ENCODE results near the gene ZNF277.

The ZNF277 gene

GRCh38 chr7:112213735-112214134 is 7.2 kb downstream of the ZNF277 start:
- peaks cover 2% of the 10 kb centered on the region for H3K4me1 Mint-ChIP-seq (ENCODE audit: low read depth)
- no peaks in the 10 kb centered on the region for H3K9me3 Mint-ChIP-seq
- no peaks in the 10 kb centered on the region for H3K36me3 Mint-ChIP-seq (ENCODE audit: low read depth)
- no peak overlapping the region for H3K27ac Mint-ChIP-seq
- no peaks in the 10 kb centered on the region for H3K27me3 Mint-ChIP-seq (ENCODE audit: low read depth)
- no peak overlapping the region for H3K4me3 Mint-ChIP-seq

GRCh38 chr7:112214268-112214667 is 7.8 kb downstream of the ZNF277 start:
- Mint-ChIP-seq H3K27ac (no peak overlapping the region), H3K9me3 (no peaks in the 10 kb centered on the region), H3K4me1 (ENCODE audit: low read depth) (peaks cover 2% of the 10 kb centered on the region), H3K36me3 (ENCODE audit: low read depth) (no peaks in the 10 kb centered on the region), H3K4me3 (no peak overlapping the region), H3K27me3 (ENCODE audit: low read depth) (no peaks in the 10 kb centered on the region)

DNA sequence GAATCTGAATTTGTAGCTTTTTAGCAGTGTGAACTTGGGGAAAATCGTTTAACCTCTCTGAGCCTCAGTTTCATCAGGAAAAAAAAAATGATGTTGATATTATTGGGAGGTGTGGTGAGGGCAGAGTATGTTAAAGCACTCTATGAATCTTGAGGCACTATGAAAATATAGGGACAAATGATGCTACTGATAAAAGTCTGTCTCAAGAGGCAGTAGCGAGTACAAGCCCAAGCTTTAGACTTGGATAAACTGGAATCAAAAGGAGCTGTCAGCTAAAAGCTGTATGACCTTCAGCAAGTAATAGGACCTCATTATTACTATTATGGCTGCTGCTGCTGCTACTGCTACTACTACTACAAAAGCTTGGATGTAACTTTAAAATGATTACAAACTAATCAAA is 8.4 kb downstream of the ZNF277 start:
- H3K4me1 Mint-ChIP-seq (ENCODE audit: low read depth) = peaks cover 2% of the 10 kb centered on the region
- H3K4me3 Mint-ChIP-seq = no peak overlapping the region
- H3K36me3 Mint-ChIP-seq (ENCODE audit: low read depth) = no peaks in the 10 kb centered on the region
- H3K27ac Mint-ChIP-seq = no peak overlapping the region
- no peaks in the 10 kb centered on the region for H3K27me3 Mint-ChIP-seq (ENCODE audit: low read depth)
- peaks cover under 1% of the 10 kb centered on the region for H3K9me3 Mint-ChIP-seq

DNA sequence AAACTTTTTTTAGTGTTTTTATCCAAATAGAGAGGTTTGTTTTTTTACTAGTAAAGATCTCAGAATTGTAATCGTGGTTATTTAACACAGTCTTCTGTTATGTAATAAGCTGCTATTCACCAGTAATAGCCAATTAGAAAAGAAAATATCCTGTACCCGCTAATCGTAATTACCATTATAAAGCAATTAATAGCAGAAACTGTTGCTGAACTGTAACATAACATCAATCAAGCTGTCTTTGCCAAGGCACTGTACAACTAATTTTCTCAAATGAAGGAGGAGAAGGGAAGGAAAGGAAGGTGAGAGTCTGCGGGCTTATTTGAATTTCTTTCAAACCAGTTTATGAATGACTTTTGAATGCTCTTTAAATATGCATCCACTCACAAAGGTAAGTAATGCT is 9.3 kb downstream of the ZNF277 start:
- peaks cover 2% of the 10 kb centered on the region for H3K4me1 Mint-ChIP-seq (ENCODE audit: low read depth)
- H3K27me3 Mint-ChIP-seq (ENCODE audit: low read depth) = no peaks in the 10 kb centered on the region
- peaks cover 3% of the 10 kb centered on the region for H3K9me3 Mint-ChIP-seq
- H3K36me3 Mint-ChIP-seq (ENCODE audit: low read depth) = peaks cover under 1% of the 10 kb centered on the region
- no peak overlapping the region for H3K4me3 Mint-ChIP-seq
- H3K27ac Mint-ChIP-seq = no peak overlapping the region

- H3K36me3 Mint-ChIP-seq (ENCODE audit: low read depth) = peaks cover 4% of the 10 kb centered on the region
- no peak overlapping the region for H3K27ac Mint-ChIP-seq
- H3K9me3 Mint-ChIP-seq = peaks cover 3% of the 10 kb centered on the region
- no peak overlapping the region for H3K4me3 Mint-ChIP-seq
- no peaks in the 10 kb centered on the region for H3K27me3 Mint-ChIP-seq (ENCODE audit: low read depth)
- H3K4me1 Mint-ChIP-seq (ENCODE audit: low read depth) = no peaks in the 10 kb centered on the region
Observed at GRCh38 chr7:112220877-112221434, 14.5 kb downstream of the ZNF277 start.

GRCh38 chr7:112223310-112223709 is 16.8 kb downstream of the ZNF277 start:
- peaks cover 4% of the 10 kb centered on the region for H3K36me3 Mint-ChIP-seq (ENCODE audit: low read depth)
- H3K4me3 Mint-ChIP-seq = no peak overlapping the region
- peaks cover 3% of the 10 kb centered on the region for H3K9me3 Mint-ChIP-seq
- no peaks in the 10 kb centered on the region for H3K4me1 Mint-ChIP-seq (ENCODE audit: low read depth)
- no peak overlapping the region for H3K27ac Mint-ChIP-seq
- no peaks in the 10 kb centered on the region for H3K27me3 Mint-ChIP-seq (ENCODE audit: low read depth)

DNA sequence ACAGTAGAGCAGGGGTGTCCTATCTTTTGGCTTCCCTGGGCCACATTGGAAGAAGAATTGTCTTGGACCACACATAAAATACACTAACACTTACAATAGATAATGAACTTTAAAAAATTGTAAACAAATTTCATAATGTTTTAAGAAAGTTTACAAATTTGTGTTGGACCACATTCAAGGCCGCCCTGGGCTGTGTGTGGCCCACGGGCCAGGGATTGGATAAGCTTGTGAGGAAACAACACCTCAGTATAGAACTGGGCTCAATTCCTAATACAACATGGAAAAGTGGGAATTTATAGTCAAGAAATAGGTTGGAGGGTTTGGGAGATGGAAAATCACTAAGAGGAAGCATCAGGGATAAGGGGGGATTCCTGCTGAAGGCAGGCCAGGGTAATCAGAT is 17.7 kb downstream of the ZNF277 start:
- Mint-ChIP-seq H3K4me1 (ENCODE audit: low read depth) (no peaks in the 10 kb centered on the region), H3K36me3 (ENCODE audit: low read depth) (peaks cover 4% of the 10 kb centered on the region), H3K4me3 (no peak overlapping the region), H3K27me3 (ENCODE audit: low read depth) (no peaks in the 10 kb centered on the region), H3K27ac (no peak overlapping the region), H3K9me3 (peaks cover 3% of the 10 kb centered on the region)

DNA sequence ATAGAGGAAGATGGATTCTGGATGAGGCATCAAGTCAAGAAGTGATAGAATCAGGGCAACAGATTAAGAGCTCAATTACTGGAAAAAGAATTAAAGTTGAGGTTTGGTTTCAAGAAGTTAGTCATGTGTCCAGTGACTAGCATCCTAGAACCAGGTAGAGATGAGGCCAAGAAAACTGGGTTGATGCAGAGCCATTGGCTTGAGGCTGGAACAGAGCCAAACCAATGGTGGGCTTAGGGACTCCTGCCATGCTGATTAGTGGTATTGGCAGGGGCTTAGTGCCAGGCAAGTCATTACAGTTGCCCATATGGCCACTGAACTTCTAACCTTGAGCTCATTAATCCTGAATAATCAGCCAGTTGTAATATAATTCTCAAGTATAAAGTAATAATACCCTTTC is 18.5 kb downstream of the ZNF277 start:
- H3K27ac Mint-ChIP-seq = no peak overlapping the region

GRCh38 chr7:112226701-112227276 is 20.3 kb downstream of the ZNF277 start:
- no peaks in the 10 kb centered on the region for H3K27me3 Mint-ChIP-seq (ENCODE audit: low read depth)
- H3K27ac Mint-ChIP-seq = no peak overlapping the region
- no peaks in the 10 kb centered on the region for H3K4me1 Mint-ChIP-seq (ENCODE audit: low read depth)
- H3K36me3 Mint-ChIP-seq (ENCODE audit: low read depth) = peaks cover 2% of the 10 kb centered on the region
- H3K9me3 Mint-ChIP-seq = no peaks in the 10 kb centered on the region
- H3K4me3 Mint-ChIP-seq = no peak overlapping the region

More for the DNA sequence above, 18.5 kb downstream of the ZNF277 start:
- no peaks in the 10 kb centered on the region for H3K27me3 Mint-ChIP-seq (ENCODE audit: low read depth)
- H3K4me1 Mint-ChIP-seq (ENCODE audit: low read depth) = no peaks in the 10 kb centered on the region
- H3K4me3 Mint-ChIP-seq = no peak overlapping the region
- H3K9me3 Mint-ChIP-seq = peaks cover 1% of the 10 kb centered on the region
- H3K36me3 Mint-ChIP-seq (ENCODE audit: low read depth) = peaks cover 4% of the 10 kb centered on the region

- H3K27me3 Mint-ChIP-seq (ENCODE audit: low read depth) = no peaks in the 10 kb centered on the region
- no peak overlapping the region for H3K27ac Mint-ChIP-seq
- peaks cover 3% of the 10 kb centered on the region for H3K36me3 Mint-ChIP-seq (ENCODE audit: low read depth)
- H3K9me3 Mint-ChIP-seq = no peaks in the 10 kb centered on the region
- no peak overlapping the region for H3K4me3 Mint-ChIP-seq
- no peaks in the 10 kb centered on the region for H3K4me1 Mint-ChIP-seq (ENCODE audit: low read depth)
Observed at GRCh38 chr7:112228632-112229031, 22.1 kb downstream of the ZNF277 start.

- Mint-ChIP-seq H3K27ac (no peak overlapping the region), H3K27me3 (ENCODE audit: low read depth) (no peaks in the 10 kb centered on the region), H3K4me1 (ENCODE audit: low read depth) (no peaks in the 10 kb centered on the region), H3K36me3 (ENCODE audit: low read depth) (peaks cover 3% of the 10 kb centered on the region), H3K9me3 (no peaks in the 10 kb centered on the region), H3K4me3 (no peak overlapping the region)
Observed at GRCh38 chr7:112232212-112232978, 25.9 kb downstream of the ZNF277 start.

GRCh38 chr7:112233048-112233697 is 26.7 kb downstream of the ZNF277 start:
- Mint-ChIP-seq H3K27ac (no peak overlapping the region), H3K4me1 (ENCODE audit: low read depth) (no peaks in the 10 kb centered on the region), H3K36me3 (ENCODE audit: low read depth) (peaks cover 3% of the 10 kb centered on the region), H3K27me3 (ENCODE audit: low read depth) (no peaks in the 10 kb centered on the region), H3K9me3 (no peaks in the 10 kb centered on the region), H3K4me3 (no peak overlapping the region)

- Mint-ChIP-seq H3K36me3 (ENCODE audit: low read depth) (peaks cover 3% of the 10 kb centered on the region), H3K4me1 (ENCODE audit: low read depth) (no peaks in the 10 kb centered on the region), H3K27ac (no peak overlapping the region), H3K27me3 (ENCODE audit: low read depth) (no peaks in the 10 kb centered on the region), H3K9me3 (no peaks in the 10 kb centered on the region), H3K4me3 (no peak overlapping the region)
Observed at GRCh38 chr7:112234147-112234546, 27.7 kb downstream of the ZNF277 start.

- peaks cover 3% of the 10 kb centered on the region for H3K36me3 Mint-ChIP-seq (ENCODE audit: low read depth)
- H3K9me3 Mint-ChIP-seq = peaks cover 5% of the 10 kb centered on the region
- H3K4me1 Mint-ChIP-seq (ENCODE audit: low read depth) = no peaks in the 10 kb centered on the region
- H3K27me3 Mint-ChIP-seq (ENCODE audit: low read depth) = no peaks in the 10 kb centered on the region
- H3K4me3 Mint-ChIP-seq = no peak overlapping the region
- H3K27ac Mint-ChIP-seq = no peak overlapping the region
Observed at GRCh38 chr7:112236597-112236996, 30.1 kb downstream of the ZNF277 start.

DNA sequence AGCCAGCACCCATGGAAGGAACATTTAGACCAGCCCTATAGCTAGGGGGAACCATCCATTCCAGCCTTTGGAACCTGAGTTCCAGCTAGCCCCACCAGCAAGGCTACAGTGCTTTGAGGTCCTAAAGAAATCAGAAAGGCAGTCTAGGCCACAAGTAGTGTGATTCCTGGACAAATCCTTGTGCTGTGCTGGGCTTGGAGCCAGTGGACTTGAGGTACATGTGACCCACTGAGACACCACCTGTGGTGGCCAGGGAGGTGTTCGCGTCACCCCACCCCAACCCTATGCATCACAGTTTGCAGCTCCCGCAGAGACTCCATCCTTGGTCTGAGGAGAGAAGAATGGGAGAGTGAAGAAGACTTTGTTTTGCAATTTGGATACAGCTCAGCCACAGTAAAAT is 31.8 kb downstream of the ZNF277 start:
- Mint-ChIP-seq H3K4me3 (no peak overlapping the region), H3K36me3 (ENCODE audit: low read depth) (peaks cover under 1% of the 10 kb centered on the region), H3K9me3 (peaks cover 6% of the 10 kb centered on the region), H3K4me1 (ENCODE audit: low read depth) (no peaks in the 10 kb centered on the region), H3K27me3 (ENCODE audit: low read depth) (no peaks in the 10 kb centered on the region), H3K27ac (no peak overlapping the region)
